Gastroesophageal sphincter (tissue), 3 donors: ENCODE measurements around the gene MRPL3.

ENCODE experiments used
- POLR2A ChIP-seq, 2 donors: fragments of 450-650 bp; IDR thresholded peaks; one replicate each; pipeline ENCODE4 v1.6.1; 2017; ENCODE audit warnings: antibody characterized with exemption in 2 of 2, mild to moderate bottlenecking in 2 of 2, moderate library complexity in 1 of 2
- POLR2AphosphoS5 ChIP-seq: sonication (generic); formaldehyde crosslinking; IDR thresholded peaks from one replicate; pipeline ENCODE4 v1.6.1; 2017; ENCODE audit warnings: antibody characterized with exemption
- TF ChIP-seq, protein P1 (sequence below), 4 experiments: fragments of 200-600 bp in 2 of 4; fragments of 450-650 bp in 2 of 4; sonication (generic) in 1 of 4; IDR thresholded peaks; one replicate each; pipeline ENCODE4 v1.5.1; 2017 to 2019; ENCODE audit warnings: antibody characterized with exemption in 4 of 4, mild to moderate bottlenecking in 2 of 4, moderate library complexity in 2 of 4

GRCh38 chr3:131477813-131478212, 25.0 kb downstream of the MRPL3 start:
- no peak for TF ChIP-seq POLR2AphosphoS5
- TF ChIP-seq, protein P1, sequence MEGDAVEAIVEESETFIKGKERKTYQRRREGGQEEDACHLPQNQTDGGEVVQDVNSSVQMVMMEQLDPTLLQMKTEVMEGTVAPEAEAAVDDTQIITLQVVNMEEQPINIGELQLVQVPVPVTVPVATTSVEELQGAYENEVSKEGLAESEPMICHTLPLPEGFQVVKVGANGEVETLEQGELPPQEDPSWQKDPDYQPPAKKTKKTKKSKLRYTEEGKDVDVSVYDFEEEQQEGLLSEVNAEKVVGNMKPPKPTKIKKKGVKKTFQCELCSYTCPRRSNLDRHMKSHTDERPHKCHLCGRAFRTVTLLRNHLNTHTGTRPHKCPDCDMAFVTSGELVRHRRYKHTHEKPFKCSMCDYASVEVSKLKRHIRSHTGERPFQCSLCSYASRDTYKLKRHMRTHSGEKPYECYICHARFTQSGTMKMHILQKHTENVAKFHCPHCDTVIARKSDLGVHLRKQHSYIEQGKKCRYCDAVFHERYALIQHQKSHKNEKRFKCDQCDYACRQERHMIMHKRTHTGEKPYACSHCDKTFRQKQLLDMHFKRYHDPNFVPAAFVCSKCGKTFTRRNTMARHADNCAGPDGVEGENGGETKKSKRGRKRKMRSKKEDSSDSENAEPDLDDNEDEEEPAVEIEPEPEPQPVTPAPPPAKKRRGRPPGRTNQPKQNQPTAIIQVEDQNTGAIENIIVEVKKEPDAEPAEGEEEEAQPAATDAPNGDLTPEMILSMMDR (IDR thresholded peaks at IDR 0.05) = no peak
- TF ChIP-seq POLR2A (IDR thresholded peaks at IDR 0.05) = no peak
